Measurements from ENCODE around the gene TUBB6.

Gene TUBB6

DNA sequence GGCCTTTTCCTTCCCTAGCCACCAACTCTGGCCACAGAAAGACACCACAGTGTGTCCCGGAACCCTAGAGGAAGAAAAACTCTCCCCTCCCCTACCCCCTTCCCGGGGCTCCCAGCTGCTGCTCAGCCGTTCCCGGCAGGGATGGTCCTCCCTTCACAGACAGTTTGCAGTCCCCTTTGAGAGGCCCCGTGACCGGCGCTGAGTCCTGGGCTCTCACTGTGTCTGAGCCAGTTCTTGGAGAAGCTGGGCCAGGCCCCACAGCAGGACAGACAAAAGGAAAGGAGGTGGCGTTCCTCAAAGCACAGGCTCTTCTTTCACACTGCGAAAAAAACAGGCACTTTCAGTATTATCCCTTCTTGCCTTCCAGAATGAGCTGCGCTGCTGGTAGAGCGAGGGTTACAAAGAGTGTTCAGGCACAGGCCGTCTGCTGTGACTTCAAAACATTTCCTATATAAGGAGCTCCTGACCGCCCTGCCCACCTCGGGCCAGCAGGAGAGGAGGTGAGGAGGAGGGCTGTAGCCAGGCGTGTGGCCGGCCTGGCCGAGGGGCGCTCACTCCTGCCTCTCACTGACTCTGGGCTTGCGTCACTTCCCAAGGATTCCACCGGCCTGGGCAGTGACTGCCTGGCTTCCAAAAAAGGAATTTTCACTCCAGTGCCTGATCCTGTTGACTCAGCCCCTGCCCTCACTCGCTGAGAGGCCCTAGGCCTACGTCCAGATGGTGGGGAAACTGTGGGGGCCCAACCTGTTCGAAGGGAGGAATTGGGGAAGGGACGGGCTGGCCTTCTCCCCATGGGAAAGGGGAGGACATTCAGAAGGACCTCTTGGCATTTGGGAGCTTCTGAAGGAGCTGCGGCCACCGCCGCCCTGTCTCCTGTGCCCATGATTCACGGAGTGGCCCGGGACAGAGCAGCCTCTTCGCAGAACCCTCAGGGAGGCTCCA, 29.0 kb upstream of the TUBB6 start:
- Histone ChIP-seq H3K4me1 (ENCODE audit: control insufficient read depth, insufficient read depth, low read length, poor library complexity, severe bottlenecking) (no peaks in the 10 kb centered on the region), H3K9me3 (ENCODE audit: control insufficient read depth, low read length) (no peaks in the 10 kb centered on the region), H3K36me3 (ENCODE audit: control insufficient read depth, insufficient read depth, low read length) (no peaks in the 10 kb centered on the region), H3K4me3 (ENCODE audit: insufficient read depth, low read depth, low read length, poor library complexity, severe bottlenecking) (no peak overlapping the region), H3K27me3 (replicated peaks; ENCODE audit: control insufficient read depth, insufficient read depth, low read length, poor library complexity, severe bottlenecking) (no peaks in the 10 kb centered on the region), H3K27ac (ENCODE audit: insufficient read depth, low read length, poor library complexity, severe bottlenecking) (no peak overlapping the region)
- no peak for DNase-seq

DNA sequence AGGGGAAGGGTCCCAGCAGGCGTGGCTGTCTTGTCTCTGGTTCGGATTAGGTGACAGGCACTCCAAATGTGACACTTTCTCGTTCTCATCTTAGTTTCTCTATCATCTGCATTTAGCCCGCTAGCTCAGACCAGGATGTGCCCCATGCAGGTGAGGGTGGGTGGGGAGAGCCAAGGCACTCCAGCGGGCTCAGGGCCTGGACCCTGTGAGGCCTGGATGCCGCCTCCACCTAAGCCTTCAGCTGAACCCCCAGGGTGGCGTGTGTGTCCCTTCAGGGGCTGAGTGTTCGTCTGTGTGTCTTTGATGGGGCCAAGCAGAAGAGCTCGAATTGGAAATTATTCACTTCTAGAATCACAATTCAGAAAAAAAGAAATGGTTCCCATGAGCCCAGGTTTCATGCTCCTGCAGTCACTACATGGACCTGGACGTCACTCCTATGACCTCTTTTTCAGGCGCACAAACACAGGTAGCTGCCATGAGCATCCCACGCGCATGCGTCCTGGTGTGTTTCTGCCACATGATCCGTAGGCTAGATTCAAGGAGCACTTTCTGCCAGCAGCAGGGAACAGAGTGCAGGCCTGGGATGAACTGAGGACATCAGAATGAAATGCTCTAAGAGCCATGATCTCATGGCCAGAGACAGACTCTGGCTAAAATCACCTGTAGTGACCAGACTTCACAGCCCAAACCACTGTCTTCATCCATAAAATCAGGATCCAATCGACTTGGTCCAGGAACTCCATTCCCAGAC, 28.1 kb upstream of the TUBB6 start:
- no peak overlapping the region for H3K27ac ChIP-seq (ENCODE audit: insufficient read depth, low read length, poor library complexity, severe bottlenecking)

DNA sequence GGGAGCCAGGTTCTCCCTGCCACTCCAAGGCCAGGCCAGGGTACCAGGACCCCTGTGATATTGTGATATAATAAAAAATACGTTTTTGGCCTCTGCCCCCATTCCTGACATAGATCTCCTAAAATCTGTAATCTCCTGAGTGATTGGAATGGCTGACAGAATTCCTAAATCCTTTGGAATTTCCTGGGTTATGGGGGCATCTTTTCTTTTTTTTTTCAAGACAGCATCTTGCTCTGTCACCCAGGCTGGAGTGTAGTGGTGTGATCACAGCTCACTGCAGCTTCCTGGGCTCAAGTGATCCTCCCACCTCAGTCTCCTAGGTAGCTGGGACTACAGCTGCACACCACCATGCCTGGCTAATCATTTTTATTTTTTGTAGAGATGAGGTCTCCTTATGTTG, 26.2 kb upstream of the TUBB6 start:
- no peaks in the 10 kb centered on the region for H3K9me3 ChIP-seq (ENCODE audit: control insufficient read depth, low read length)
- H3K4me3 ChIP-seq (ENCODE audit: insufficient read depth, low read depth, low read length, poor library complexity, severe bottlenecking), result no peak overlapping the region
- H3K27me3 ChIP-seq (replicated peaks; ENCODE audit: control insufficient read depth, insufficient read depth, low read length, poor library complexity, severe bottlenecking), result no peaks in the 10 kb centered on the region
- H3K4me1 ChIP-seq (ENCODE audit: control insufficient read depth, insufficient read depth, low read length, poor library complexity, severe bottlenecking), result no peaks in the 10 kb centered on the region
- no peak overlapping the region for H3K27ac ChIP-seq (ENCODE audit: insufficient read depth, low read length, poor library complexity, severe bottlenecking)
- H3K36me3 ChIP-seq (ENCODE audit: control insufficient read depth, insufficient read depth, low read length), result no peaks in the 10 kb centered on the region
- no peak for DNase-seq

More for the DNA sequence above, 28.1 kb upstream of the TUBB6 start:
- no peak overlapping the region for H3K4me3 ChIP-seq (ENCODE audit: insufficient read depth, low read depth, low read length, poor library complexity, severe bottlenecking)
- DNase-seq, result no peak
- no peaks in the 10 kb centered on the region for H3K9me3 ChIP-seq (ENCODE audit: control insufficient read depth, low read length)
- no peaks in the 10 kb centered on the region for H3K36me3 ChIP-seq (ENCODE audit: control insufficient read depth, insufficient read depth, low read length)
- no peaks in the 10 kb centered on the region for H3K27me3 ChIP-seq (replicated peaks; ENCODE audit: control insufficient read depth, insufficient read depth, low read length, poor library complexity, severe bottlenecking)
- no peaks in the 10 kb centered on the region for H3K4me1 ChIP-seq (ENCODE audit: control insufficient read depth, insufficient read depth, low read length, poor library complexity, severe bottlenecking)

DNA sequence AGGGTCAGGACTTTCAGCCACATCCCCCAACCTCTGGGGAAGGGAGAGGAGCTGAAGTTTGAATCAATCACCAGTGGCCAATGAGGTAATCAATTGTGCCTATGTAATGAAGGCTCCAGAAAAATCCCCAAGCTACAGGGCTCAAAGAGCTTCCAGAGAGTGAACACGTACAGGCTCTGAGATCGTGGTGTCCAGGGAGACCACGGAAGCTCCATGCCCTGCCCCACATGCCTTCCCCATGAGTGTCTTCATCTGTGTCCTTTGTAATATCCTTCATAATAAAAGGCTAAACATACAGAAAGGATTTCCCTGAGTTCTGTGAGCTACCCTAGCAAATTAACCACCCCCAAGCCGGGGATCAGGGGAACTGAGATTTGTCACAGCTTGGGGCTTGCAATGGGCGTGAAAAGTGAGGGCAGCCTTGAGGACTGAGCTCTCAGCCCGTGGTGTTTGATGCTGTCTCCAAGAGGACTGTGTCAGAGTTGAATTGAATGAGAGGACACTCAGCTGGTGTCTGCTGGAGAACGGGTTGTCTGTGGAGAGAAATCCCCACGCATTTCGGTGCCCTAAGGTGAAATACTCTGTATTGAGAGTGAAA, 25.5 kb upstream of the TUBB6 start:
- H3K27me3 ChIP-seq (replicated peaks; ENCODE audit: control insufficient read depth, insufficient read depth, low read length, poor library complexity, severe bottlenecking), result no peaks in the 10 kb centered on the region
- H3K36me3 ChIP-seq (ENCODE audit: control insufficient read depth, insufficient read depth, low read length), result no peaks in the 10 kb centered on the region
- H3K4me1 ChIP-seq (ENCODE audit: control insufficient read depth, insufficient read depth, low read length, poor library complexity, severe bottlenecking), result no peaks in the 10 kb centered on the region
- no peaks in the 10 kb centered on the region for H3K9me3 ChIP-seq (ENCODE audit: control insufficient read depth, low read length)
- DNase-seq, result no peak
- H3K27ac ChIP-seq (ENCODE audit: insufficient read depth, low read length, poor library complexity, severe bottlenecking), result no peak overlapping the region
- H3K4me3 ChIP-seq (ENCODE audit: insufficient read depth, low read depth, low read length, poor library complexity, severe bottlenecking), result no peak overlapping the region

DNA sequence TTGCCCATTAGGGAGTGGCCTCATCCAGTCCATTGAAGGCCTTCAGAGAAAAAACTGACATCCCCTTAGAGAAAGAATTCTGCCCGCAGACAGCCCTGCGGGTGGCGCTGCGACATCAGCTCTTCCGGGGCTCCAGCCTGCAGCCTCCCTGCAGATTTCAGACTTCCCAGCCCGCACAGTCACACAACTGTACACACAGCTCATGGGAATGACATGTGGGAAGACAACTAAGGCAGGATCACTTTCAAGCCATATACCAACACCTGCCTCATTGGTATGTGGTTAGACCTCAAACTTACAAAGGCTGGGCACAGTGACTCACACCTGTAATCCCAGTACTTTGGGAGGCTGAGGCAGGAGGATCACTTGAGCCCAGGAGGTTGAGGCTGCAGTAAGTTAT, 24.8 kb upstream of the TUBB6 start:
- H3K36me3 ChIP-seq (ENCODE audit: control insufficient read depth, insufficient read depth, low read length), result no peaks in the 10 kb centered on the region
- H3K4me1 ChIP-seq (ENCODE audit: control insufficient read depth, insufficient read depth, low read length, poor library complexity, severe bottlenecking), result no peaks in the 10 kb centered on the region
- H3K27me3 ChIP-seq (replicated peaks; ENCODE audit: control insufficient read depth, insufficient read depth, low read length, poor library complexity, severe bottlenecking), result peaks cover 6% of the 10 kb centered on the region
- H3K9me3 ChIP-seq (ENCODE audit: control insufficient read depth, low read length), result no peaks in the 10 kb centered on the region
- no peak overlapping the region for H3K4me3 ChIP-seq (ENCODE audit: insufficient read depth, low read depth, low read length, poor library complexity, severe bottlenecking)
- no peak overlapping the region for H3K27ac ChIP-seq (ENCODE audit: insufficient read depth, low read length, poor library complexity, severe bottlenecking)
- no peak for DNase-seq

DNA sequence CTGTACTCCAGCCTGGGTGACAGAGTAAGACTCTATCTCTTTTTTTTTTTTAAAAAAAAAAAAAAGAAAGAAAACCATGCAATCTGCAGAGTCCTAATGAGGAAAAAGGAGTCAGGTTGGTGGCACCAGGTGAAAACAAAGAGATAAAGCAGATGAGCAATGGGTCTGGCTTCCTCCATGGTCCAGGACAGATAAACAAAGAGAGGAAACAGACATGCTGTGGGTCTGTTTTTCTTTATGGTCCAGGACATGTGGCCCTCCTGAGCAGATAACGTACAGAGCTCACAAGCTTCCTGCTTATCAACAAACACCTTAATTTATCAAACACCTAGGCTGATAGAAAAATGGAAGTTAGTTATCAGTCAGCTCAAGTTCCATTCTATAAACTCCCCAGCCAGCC, 24.4 kb upstream of the TUBB6 start:
- no peak overlapping the region for H3K27ac ChIP-seq (ENCODE audit: insufficient read depth, low read length, poor library complexity, severe bottlenecking)
- no peak overlapping the region for H3K4me3 ChIP-seq (ENCODE audit: insufficient read depth, low read depth, low read length, poor library complexity, severe bottlenecking)
- H3K27me3 ChIP-seq (replicated peaks; ENCODE audit: control insufficient read depth, insufficient read depth, low read length, poor library complexity, severe bottlenecking), result peaks cover 9% of the 10 kb centered on the region
- H3K9me3 ChIP-seq (ENCODE audit: control insufficient read depth, low read length), result no peaks in the 10 kb centered on the region
- no peaks in the 10 kb centered on the region for H3K36me3 ChIP-seq (ENCODE audit: control insufficient read depth, insufficient read depth, low read length)
- no peaks in the 10 kb centered on the region for H3K4me1 ChIP-seq (ENCODE audit: control insufficient read depth, insufficient read depth, low read length, poor library complexity, severe bottlenecking)
- no peak for DNase-seq

DNA sequence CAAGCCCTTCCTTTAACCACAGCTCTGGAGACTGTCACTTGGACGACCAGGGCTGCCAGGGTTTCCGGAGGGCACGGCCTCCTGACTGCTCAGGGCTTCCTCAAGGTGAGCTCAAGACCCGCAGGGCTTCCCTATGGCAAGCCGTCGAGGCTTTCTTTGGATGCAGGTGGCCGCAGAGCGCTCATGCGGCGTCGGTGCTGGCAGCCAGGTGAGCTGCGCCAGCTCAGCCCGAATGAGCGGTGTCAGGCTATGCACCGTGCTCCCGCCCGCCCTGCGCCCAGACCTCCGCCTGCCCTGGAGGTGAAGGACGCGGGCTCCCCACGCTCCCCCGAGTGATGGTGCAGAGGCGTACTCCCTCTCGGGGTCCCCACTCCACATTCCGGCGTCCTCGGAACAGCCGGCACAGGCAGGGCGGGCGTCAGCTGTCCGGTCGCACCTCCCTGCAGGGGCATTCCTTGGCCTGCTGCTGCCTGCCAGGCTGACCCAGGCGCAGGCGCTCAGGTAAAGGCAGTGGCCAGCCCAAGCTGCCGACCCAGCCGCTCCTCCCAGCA, 20.8 kb upstream of the TUBB6 start:
- H3K4me3 ChIP-seq (ENCODE audit: insufficient read depth, low read depth, low read length, poor library complexity, severe bottlenecking), result no peak overlapping the region

DNA sequence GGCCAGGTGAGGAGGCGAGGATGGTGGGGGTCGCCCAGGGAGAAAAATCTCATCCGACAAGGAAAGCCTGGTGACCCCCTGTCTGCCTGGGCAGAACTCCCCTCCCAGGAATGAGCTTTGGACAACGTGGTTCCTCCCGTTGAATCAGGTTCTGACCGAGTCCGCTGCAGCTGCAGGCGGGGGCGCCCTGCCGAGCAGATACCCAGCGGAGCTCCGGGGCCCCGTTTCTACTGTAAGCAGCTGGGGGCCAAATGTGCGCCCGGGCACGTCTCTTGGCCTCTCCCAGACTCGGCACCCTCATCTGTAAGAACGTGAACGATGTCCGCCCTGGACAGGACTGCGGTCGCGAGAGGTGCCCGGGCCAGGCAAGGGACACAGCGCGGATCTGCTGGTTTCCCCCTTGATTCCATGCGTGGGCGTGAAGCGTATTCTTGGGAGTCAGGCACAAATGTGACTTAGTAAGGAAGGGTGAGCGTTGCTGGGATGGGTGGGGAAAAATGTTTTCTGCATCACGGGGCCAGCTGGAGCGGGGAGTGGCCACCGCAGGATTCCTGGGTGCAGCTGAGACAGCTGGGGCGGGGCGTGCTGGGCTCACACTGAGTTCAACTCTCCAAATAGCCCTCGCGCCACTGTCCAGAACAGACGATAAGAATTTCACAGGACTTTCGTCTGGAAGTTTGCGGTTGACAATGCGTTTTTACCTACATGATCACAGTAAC, 20.2 kb upstream of the TUBB6 start:
- no peak for DNase-seq
- H3K27ac ChIP-seq (ENCODE audit: insufficient read depth, low read length, poor library complexity, severe bottlenecking), result no peak overlapping the region
- H3K4me1 ChIP-seq (ENCODE audit: control insufficient read depth, insufficient read depth, low read length, poor library complexity, severe bottlenecking), result no peaks in the 10 kb centered on the region
- no peaks in the 10 kb centered on the region for H3K9me3 ChIP-seq (ENCODE audit: control insufficient read depth, low read length)
- peaks cover 17% of the 10 kb centered on the region for H3K27me3 ChIP-seq (replicated peaks; ENCODE audit: control insufficient read depth, insufficient read depth, low read length, poor library complexity, severe bottlenecking)
- no peak overlapping the region for H3K4me3 ChIP-seq (ENCODE audit: insufficient read depth, low read depth, low read length, poor library complexity, severe bottlenecking)
- H3K36me3 ChIP-seq (ENCODE audit: control insufficient read depth, insufficient read depth, low read length), result no peaks in the 10 kb centered on the region

More for the DNA sequence above, 20.8 kb upstream of the TUBB6 start:
- Histone ChIP-seq H3K4me1 (ENCODE audit: control insufficient read depth, insufficient read depth, low read length, poor library complexity, severe bottlenecking) (no peaks in the 10 kb centered on the region), H3K27me3 (replicated peaks; ENCODE audit: control insufficient read depth, insufficient read depth, low read length, poor library complexity, severe bottlenecking) (peaks cover 17% of the 10 kb centered on the region), H3K36me3 (ENCODE audit: control insufficient read depth, insufficient read depth, low read length) (no peaks in the 10 kb centered on the region), H3K9me3 (ENCODE audit: control insufficient read depth, low read length) (no peaks in the 10 kb centered on the region), H3K27ac (ENCODE audit: insufficient read depth, low read length, poor library complexity, severe bottlenecking) (no peak overlapping the region)
- no peak for DNase-seq

DNA sequence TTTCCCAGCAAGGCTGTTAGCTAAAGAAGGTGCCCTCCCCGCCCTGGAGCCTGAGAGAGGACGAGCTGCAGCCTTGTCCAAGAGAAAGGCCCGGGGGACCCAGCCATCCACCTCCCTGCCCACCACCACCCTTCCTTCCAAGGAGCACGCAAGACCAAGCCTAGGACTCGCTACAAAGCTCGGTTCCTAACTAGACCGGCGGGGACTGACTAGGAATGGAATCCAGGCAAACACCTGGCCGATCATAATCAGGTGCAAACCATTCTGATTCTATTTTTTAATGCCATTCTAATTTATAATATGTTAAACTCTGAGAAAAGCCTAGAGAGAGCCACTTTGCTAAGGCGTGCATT, 19.7 kb upstream of the TUBB6 start:
- Histone ChIP-seq H3K27ac (ENCODE audit: insufficient read depth, low read length, poor library complexity, severe bottlenecking) (no peak overlapping the region), H3K9me3 (ENCODE audit: control insufficient read depth, low read length) (no peaks in the 10 kb centered on the region), H3K27me3 (replicated peaks; ENCODE audit: control insufficient read depth, insufficient read depth, low read length, poor library complexity, severe bottlenecking) (peaks cover 17% of the 10 kb centered on the region), H3K36me3 (ENCODE audit: control insufficient read depth, insufficient read depth, low read length) (no peaks in the 10 kb centered on the region), H3K4me1 (ENCODE audit: control insufficient read depth, insufficient read depth, low read length, poor library complexity, severe bottlenecking) (no peaks in the 10 kb centered on the region), H3K4me3 (ENCODE audit: insufficient read depth, low read depth, low read length, poor library complexity, severe bottlenecking) (no peak overlapping the region)
- DNase-seq, result no peak
